PC-3 (cell line): ENCODE data around the gene TECPR2.

Experiments
- CTCF ChIP-seq: fragments of 300-600 bp; sonication (generic); conservative IDR thresholded peaks from 2 replicates; pipeline ENCODE4 v1.5.1; 2017; ENCODE audit warnings: antibody characterized with exemption, low read depth, mild to moderate bottlenecking, low read length
- EZH2 ChIP-seq: fragments of 300-600 bp; sonication (generic); IDR thresholded peaks from one replicate; pipeline ENCODE4 v1.6.1; 2017; ENCODE audit warnings: antibody characterized with exemption, mild to moderate bottlenecking, low read length; ENCODE audit not compliant: unreplicated experiment

GRCh38 chr14:102360388-102360787 lies 2.4 kb upstream of the TECPR2 start:
- TF ChIP-seq CTCF: no peak
- no peak for TF ChIP-seq EZH2
